Ascending aorta (tissue), 2 donors: Measurements from ENCODE around the gene ARHGAP15. TPM values are rescaled to one million over a fixed set of nuclear protein-coding genes. Genes with fewer than 3 reads are reported as not detected.

ENCODE experiments used
- DNase-seq, 2 donors: peaks; one replicate each; pipeline ENCODE4 v3.0.0-alpha.2; 2019; ENCODE audit warnings: low spot score in 2 of 2
- H3K27ac ChIP-seq, 2 donors: fragments of 200-600 bp; sonication (generic); one replicate each; pipeline ENCODE4 v1.5.1; 2016 to 2017; ENCODE audit warnings: mild to moderate bottlenecking in 1 of 2
- H3K27me3 ChIP-seq: fragments of 200-600 bp; sonication (generic); one replicate; pipeline ENCODE4 v1.5.1; 2017
- H3K36me3 ChIP-seq, 2 donors: fragments of 200-600 bp; sonication (generic); one replicate each; pipeline ENCODE4 v1.5.1; 2016
- H3K4me1 ChIP-seq, 2 donors: fragments of 200-600 bp; sonication (generic); one replicate each; pipeline ENCODE4 v1.5.1; 2016 to 2017; ENCODE audit warnings: mild to moderate bottlenecking in 1 of 2
- H3K4me3 ChIP-seq, 2 donors: fragments of 200-600 bp; sonication (generic); one replicate each; pipeline ENCODE4 v1.5.1; 2016 to 2017; ENCODE audit warnings: mild to moderate bottlenecking in 1 of 2
- H3K9me3 ChIP-seq, 2 donors: fragments of 200-600 bp; sonication (generic); one replicate each; pipeline ENCODE4 v1.5.1; 2016
- intact Hi-C: fragments of 100-400 bp; cut with DNase I; formaldehyde crosslinking; loops from one replicate; pipeline ENCODE4 v1.15.1; 2023
- total RNA-seq: library from RNA; depleted of rRNA; stranded (reverse); fragments of >200 nt; gene quantifications from one replicate; pipeline ENCODE4 v1.1.0, GENCODE V29; 2016
- TF ChIP-seq, protein P1 (sequence below), 3 experiments: fragments of 200-600 bp in 2 of 3; fragments of 450-650 bp in 1 of 3; sonication (generic) in 2 of 3; IDR thresholded peaks; one replicate each; pipeline ENCODE4 v1.5.1; 2016 to 2019; ENCODE audit warnings: antibody characterized with exemption in 3 of 3, mild to moderate bottlenecking in 1 of 3, moderate library complexity in 1 of 3

The ARHGAP15 gene
- total RNA-seq, 1 donor from 2014 or later, result 1.4 TPM

DNA sequence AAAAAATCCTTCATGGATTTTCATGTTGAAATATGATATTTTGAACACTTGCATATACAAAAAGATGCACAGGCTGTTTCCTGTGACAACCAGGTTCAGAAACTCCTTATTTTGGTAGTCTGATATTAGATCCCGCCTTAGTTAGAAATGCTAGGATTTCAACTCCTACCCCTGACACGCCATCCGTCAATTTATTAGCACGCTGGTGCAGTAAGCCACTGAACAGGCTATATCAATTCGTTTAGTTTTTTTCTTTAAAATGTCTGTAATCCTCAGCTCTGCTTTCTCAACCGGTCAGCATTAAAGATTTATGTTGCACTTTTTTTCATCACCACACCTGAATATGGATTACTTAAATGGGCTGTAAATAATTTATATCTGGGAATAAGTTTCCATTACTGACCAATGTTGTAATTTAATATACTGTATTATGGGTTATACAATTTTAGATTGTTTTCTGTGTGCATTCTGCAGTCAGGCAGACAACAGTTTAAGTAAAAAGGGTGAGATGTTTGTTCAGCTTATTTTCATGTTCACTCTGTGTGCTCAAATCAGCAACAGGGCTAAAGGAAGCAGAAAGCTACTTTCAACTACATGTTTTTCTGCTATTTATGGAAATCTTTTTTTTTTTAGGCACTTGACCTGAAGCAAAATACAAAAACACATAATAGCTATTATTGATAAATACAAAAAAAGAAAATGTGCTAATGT, 227.7 kb downstream of the ARHGAP15 start:
- Histone ChIP-seq H3K4me3 (no peak overlapping the region), H3K9me3 (no peaks in the 10 kb centered on the region), H3K4me1 (no peaks in the 10 kb centered on the region), H3K27me3 (no peaks in the 10 kb centered on the region), H3K36me3 (no peaks in the 10 kb centered on the region), H3K27ac (no peak overlapping the region)
- no peak for DNase-seq
- intact Hi-C loops, result no loop called here
- TF ChIP-seq, protein P1, sequence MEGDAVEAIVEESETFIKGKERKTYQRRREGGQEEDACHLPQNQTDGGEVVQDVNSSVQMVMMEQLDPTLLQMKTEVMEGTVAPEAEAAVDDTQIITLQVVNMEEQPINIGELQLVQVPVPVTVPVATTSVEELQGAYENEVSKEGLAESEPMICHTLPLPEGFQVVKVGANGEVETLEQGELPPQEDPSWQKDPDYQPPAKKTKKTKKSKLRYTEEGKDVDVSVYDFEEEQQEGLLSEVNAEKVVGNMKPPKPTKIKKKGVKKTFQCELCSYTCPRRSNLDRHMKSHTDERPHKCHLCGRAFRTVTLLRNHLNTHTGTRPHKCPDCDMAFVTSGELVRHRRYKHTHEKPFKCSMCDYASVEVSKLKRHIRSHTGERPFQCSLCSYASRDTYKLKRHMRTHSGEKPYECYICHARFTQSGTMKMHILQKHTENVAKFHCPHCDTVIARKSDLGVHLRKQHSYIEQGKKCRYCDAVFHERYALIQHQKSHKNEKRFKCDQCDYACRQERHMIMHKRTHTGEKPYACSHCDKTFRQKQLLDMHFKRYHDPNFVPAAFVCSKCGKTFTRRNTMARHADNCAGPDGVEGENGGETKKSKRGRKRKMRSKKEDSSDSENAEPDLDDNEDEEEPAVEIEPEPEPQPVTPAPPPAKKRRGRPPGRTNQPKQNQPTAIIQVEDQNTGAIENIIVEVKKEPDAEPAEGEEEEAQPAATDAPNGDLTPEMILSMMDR (IDR thresholded peaks at IDR 0.05), result no peak

DNA sequence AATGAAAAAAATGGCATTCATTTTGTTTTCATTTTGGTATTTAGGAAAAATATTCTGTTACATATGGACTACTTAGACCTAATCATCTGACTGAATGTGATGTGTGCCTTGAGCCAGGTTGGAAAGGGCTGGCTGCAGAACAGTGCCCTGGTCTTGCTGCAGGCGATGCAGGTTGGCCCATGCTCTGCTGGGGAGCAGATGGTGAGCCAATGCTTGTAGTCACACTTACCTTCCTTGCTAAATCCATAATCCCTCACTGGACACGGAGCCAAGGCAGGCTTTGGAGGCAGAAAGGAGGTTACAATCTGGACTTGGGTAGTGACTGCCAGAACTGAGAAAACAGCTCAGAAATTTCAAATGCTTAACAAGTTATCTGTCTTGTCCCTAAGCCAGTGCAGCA, 228.7 kb downstream of the ARHGAP15 start:
- TF ChIP-seq, protein P1 (IDR thresholded peaks at IDR 0.05), result no peak
- no peak overlapping the region for H3K4me3 ChIP-seq
- H3K9me3 ChIP-seq, result no peaks in the 10 kb centered on the region
- intact Hi-C loops, result no loop called here
- no peaks in the 10 kb centered on the region for H3K27me3 ChIP-seq
- no peaks in the 10 kb centered on the region for H3K4me1 ChIP-seq
- H3K36me3 ChIP-seq, result no peaks in the 10 kb centered on the region
- H3K27ac ChIP-seq, result no peak overlapping the region
- DNase-seq, result no peak

GRCh38 chr2:143361346-143361745, 232.1 kb downstream of the ARHGAP15 start:
- Histone ChIP-seq H3K27ac (no peak overlapping the region), H3K9me3 (no peaks in the 10 kb centered on the region), H3K27me3 (no peaks in the 10 kb centered on the region), H3K36me3 (no peaks in the 10 kb centered on the region), H3K4me1 (no peaks in the 10 kb centered on the region), H3K4me3 (no peak overlapping the region)
- DNase-seq, result no peak
- intact Hi-C loops, result no loop called here
- TF ChIP-seq, protein P1 (IDR thresholded peaks at IDR 0.05), result no peak

DNA sequence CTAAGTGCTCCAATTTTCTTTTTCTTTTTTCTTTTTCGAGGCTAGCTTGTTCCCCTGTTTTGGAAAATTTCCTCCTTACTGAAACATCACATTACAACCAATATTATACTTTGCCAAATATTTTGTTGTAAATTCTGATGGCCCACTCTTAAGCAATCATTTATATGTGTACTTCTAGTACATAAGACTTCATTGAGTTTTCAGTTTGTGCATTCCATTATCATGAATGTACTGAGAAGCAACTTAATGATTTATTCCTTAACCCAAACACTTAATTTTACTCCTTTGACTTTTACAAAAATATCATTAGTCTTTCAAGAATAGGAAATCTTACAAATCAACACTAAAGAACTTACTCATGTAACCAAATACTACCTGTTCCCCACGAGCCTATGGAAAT, 242.4 kb downstream of the ARHGAP15 start:
- Histone ChIP-seq H3K4me3 (no peak overlapping the region), H3K27ac (no peak overlapping the region), H3K9me3 (no peaks in the 10 kb centered on the region), H3K4me1 (no peaks in the 10 kb centered on the region), H3K36me3 (no peaks in the 10 kb centered on the region), H3K27me3 (no peaks in the 10 kb centered on the region)
- TF ChIP-seq, protein P1 (IDR thresholded peaks at IDR 0.05), result no peak
- DNase-seq, result no peak
- intact Hi-C loops, result no loop called here

GRCh38 chr2:143375384-143375880, 246.2 kb downstream of the ARHGAP15 start:
- TF ChIP-seq, protein P1 (IDR thresholded peaks at IDR 0.05), result no peak
- no peak for DNase-seq
- Histone ChIP-seq H3K27me3 (no peaks in the 10 kb centered on the region), H3K4me3 (no peak overlapping the region), H3K9me3 (no peaks in the 10 kb centered on the region), H3K36me3 (no peaks in the 10 kb centered on the region), H3K4me1 (no peaks in the 10 kb centered on the region), H3K27ac (no peak overlapping the region)
- intact Hi-C loops, result no loop called here
